Left lung (tissue), 10 donors: ENCODE data around the gene SELENOF. TPM values are rescaled to one million over a fixed set of nuclear protein-coding genes. Genes with fewer than 3 reads are reported as not detected.
"Not testable (repeated sequence)": the region's sequence is repeated elsewhere in the genome, so short reads cannot be mapped to it uniquely, and the experiment has no call there.

Experiments used
- ATAC-seq: fragments of 200-7000 bp; cut with Tn5 transposase; one replicate; pipeline ENCODE4 v1.9.1; 2020; ENCODE audit warnings: moderate library complexity
- DNase-seq, 4 donors: peaks; one replicate each; pipeline ENCODE4 v3.0.0-alpha.2; 2013 to 2020
- H3K27ac ChIP-seq, 2 donors: fragments of 200-600 bp; sonication (generic) in 1 of 2; one replicate each; pipeline versions ENCODE4 v1.5.0 to v1.8.0; 2020 to 2021
- H3K27me3 ChIP-seq, 2 donors: fragments of 200-600 bp; sonication (generic) in 1 of 2; one replicate each; pipeline versions ENCODE4 v1.5.0 to v1.8.0; 2020 to 2021
- H3K36me3 ChIP-seq, 2 donors: fragments of 200-600 bp; sonication (generic) in 1 of 2; one replicate each; pipeline versions ENCODE4 v1.5.0 to v1.8.0; 2020 to 2021
- H3K4me1 ChIP-seq, 2 donors: fragments of 200-600 bp; one replicate each; pipeline ENCODE4 v1.8.0; 2021
- H3K4me3 ChIP-seq, 2 donors: fragments of 200-600 bp; sonication (generic) in 1 of 2; one replicate each; pipeline versions ENCODE4 v1.5.0 to v1.8.0; 2020 to 2021; ENCODE audit warnings: mild to moderate bottlenecking in 1 of 2
- H3K9me3 ChIP-seq, 2 donors: fragments of 200-600 bp; sonication (generic) in 1 of 2; one replicate each; pipeline versions ENCODE4 v1.5.0 to v1.8.0; 2020 to 2021
- intact Hi-C, 2 donors: fragments of 100-400 bp; cut with DNase I; formaldehyde crosslinking; loops; one replicate each; pipeline versions ENCODE4 v1.11.2 to v1.14.2; 2022
- polyA plus RNA-seq, 6 donors: library from polyadenylated mRNA; unstranded; fragments of 120-200 nt; gene quantifications; one replicate each; pipeline ENCODE4 v1.2.1, GENCODE V29; 2013; ENCODE audit not compliant: insufficient read length in 6 of 6
- total RNA-seq, 2 donors: library from RNA; stranded (reverse); fragmentation: NEBNext Ultra II Directional; extraction: Animal tissue kit (Norgen Biotek cat#: 25700); gene quantifications; one replicate each; pipeline ENCODE4 v1.2.1, GENCODE V29; 2021
- TF ChIP-seq, protein P1 (sequence below), 2 donors: fragments of 200-600 bp; sonication (generic) in 1 of 2; IDR thresholded peaks; one replicate each; pipeline versions ENCODE4 v1.5.0 to v1.8.0; 2021; ENCODE audit warnings: antibody characterized with exemption in 2 of 2
- donor health status: DM: no; HTN: yes; CAD: no.
- donor health status: DM: no; HTN: no; CAD: no.

SELENOF gene
- total and polyA plus RNA-seq, 8 donors: 217 to 302 (median 270) TPM

DNA sequence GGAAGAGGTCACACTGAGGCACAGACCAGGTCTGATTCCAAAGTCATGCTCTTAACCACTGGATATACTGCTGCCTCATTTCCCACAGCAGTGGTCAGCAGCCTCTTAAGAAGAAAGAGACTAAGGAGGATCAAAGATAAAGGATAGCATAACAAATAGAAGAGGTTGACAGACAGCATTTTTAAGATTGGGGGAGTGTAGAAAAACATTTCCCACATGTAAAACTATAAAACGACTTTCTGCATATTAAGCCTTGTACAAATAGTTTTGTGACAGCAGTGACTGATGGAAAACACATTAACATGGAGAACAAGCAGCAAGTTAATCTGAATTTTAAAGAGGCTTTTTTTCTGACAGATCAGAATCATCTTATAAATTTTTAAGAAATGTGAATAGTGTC, 92.0 kb downstream of the SELENOF start:
- no peaks in the 10 kb centered on the region for H3K27me3 ChIP-seq
- no peak overlapping the region for H3K4me3 ChIP-seq
- H3K27ac ChIP-seq: no peak overlapping the region
- intact Hi-C loops: no loop called here
- H3K4me1 ChIP-seq: no peaks in the 10 kb centered on the region
- no peak for ATAC-seq
- TF ChIP-seq, protein P1, sequence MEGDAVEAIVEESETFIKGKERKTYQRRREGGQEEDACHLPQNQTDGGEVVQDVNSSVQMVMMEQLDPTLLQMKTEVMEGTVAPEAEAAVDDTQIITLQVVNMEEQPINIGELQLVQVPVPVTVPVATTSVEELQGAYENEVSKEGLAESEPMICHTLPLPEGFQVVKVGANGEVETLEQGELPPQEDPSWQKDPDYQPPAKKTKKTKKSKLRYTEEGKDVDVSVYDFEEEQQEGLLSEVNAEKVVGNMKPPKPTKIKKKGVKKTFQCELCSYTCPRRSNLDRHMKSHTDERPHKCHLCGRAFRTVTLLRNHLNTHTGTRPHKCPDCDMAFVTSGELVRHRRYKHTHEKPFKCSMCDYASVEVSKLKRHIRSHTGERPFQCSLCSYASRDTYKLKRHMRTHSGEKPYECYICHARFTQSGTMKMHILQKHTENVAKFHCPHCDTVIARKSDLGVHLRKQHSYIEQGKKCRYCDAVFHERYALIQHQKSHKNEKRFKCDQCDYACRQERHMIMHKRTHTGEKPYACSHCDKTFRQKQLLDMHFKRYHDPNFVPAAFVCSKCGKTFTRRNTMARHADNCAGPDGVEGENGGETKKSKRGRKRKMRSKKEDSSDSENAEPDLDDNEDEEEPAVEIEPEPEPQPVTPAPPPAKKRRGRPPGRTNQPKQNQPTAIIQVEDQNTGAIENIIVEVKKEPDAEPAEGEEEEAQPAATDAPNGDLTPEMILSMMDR (IDR thresholded peaks at IDR 0.05): no peak
- no peak for DNase-seq
- H3K9me3 ChIP-seq: no peaks in the 10 kb centered on the region
- H3K36me3 ChIP-seq: no peaks in the 10 kb centered on the region

DNA sequence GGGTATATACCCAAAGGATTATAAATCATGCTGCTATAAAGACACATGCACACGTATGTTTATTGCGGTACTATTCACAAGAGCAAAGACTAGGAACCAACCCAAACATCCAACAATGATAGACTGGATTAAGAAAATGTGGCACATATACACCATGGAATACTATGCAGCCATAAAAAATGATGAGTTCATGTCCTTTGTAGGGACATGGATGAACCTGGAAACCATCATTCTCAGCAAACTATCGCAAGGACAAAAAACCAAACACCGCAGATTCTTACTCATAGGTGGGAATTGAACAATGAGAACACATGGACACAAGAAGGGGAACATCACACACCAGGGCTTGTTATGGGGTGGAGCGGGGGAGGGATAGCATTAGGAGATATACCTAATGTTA, 94.0 kb downstream of the SELENOF start:
- H3K36me3 ChIP-seq, H3K4me3 ChIP-seq, H3K27me3 ChIP-seq, intact Hi-C loops, H3K4me1 ChIP-seq, H3K27ac ChIP-seq, ATAC-seq, H3K9me3 ChIP-seq, DNase-seq: not testable (repeated sequence)

DNA sequence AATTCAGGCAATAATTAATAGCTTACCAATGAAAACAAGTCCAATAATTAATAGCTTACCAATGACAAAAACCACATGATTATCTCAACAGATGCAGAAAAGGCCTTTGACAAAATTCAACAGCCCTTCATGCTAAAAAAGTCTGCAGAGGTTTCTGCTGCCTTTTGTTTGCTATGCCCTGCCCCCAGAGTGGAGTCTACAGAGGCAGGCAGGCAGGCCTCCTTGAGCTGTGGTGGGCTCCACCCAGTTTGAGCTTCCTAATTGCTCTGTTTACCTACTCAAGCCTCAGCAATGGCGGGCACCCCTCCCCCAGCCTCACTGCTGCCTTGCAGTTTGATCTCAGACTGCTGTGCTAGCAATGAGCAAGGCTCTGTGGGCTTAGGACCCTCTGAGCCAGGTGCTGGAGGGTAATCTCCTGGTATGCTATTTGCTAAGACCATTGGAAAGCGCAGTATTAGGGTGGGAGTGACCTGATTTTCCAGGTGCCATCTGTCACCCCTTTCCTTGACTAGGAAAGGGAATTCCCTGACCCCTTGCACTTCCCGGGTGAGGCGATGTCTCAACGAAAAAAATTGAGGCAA, 96.6 kb downstream of the SELENOF start:
- intact Hi-C loops: not testable (repeated sequence)

DNA sequence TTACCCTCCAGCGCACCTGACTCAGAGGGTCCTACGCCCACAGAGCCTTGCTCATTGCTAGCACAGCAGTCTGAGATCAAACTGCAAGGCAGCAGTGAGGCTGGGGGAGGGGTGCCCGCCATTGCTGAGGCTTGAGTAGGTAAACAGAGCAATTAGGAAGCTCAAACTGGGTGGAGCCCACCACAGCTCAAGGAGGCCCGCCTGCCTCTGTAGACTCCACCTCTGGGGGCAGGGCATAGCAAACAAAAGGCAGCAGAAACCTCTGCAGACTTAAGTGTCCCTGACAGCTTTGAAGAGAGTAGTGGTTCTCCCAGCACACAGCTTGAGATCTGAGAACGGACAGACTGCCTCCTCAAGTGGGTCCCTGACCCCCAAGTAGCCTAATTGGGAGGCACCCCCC, 99.8 kb downstream of the SELENOF start:
- ATAC-seq, intact Hi-C loops, H3K4me1 ChIP-seq, H3K36me3 ChIP-seq, H3K9me3 ChIP-seq, H3K27ac ChIP-seq, DNase-seq, H3K4me3 ChIP-seq, H3K27me3 ChIP-seq: not testable (repeated sequence)

More for the DNA sequence above, 96.6 kb downstream of the SELENOF start:
- H3K27me3 ChIP-seq, DNase-seq, H3K9me3 ChIP-seq, H3K27ac ChIP-seq, ATAC-seq, H3K4me1 ChIP-seq, H3K36me3 ChIP-seq, H3K4me3 ChIP-seq: not testable (repeated sequence)

Other genes starting within 250 kb of the SELENOF start
- gene SH3GLB1, start 209.6 kb downstream of the SELENOF start, total RNA-seq: 100 to 1,000 TPM; 102 to 114 TPM
- gene SH3GLB1, start 209.6 kb downstream of the SELENOF start, polyA plus RNA-seq: 100 to 1,000 TPM in 4 of 6 donors, 10 to 100 TPM in 2; 92.7 to 112 (median 101) TPM
- 10 to 100 TPM; 22.5 to 25.9 TPM for gene HS2ST1, start 509 bp upstream of the SELENOF start, total RNA-seq
- 10 to 100 TPM; 68.3 to 92.2 (median 76.9) TPM for gene HS2ST1, start 509 bp upstream of the SELENOF start, polyA plus RNA-seq